Muscle of arm (tissue), 12 donors: Measurements from ENCODE around the gene CORO2B. TPM values are rescaled to one million over a fixed set of nuclear protein-coding genes. Genes with fewer than 3 reads are reported as not detected.
"Not testable (repeated sequence)": the region's sequence is repeated elsewhere in the genome, so short reads cannot be mapped to it uniquely, and the experiment has no call there.

Experiments
- DNase-seq: peaks from one replicate; pipeline ENCODE4 v3.0.0-alpha.2; 2013
- polyA plus RNA-seq, 12 donors: library from polyadenylated mRNA; unstranded; fragments of 120-200 nt; gene quantifications; one replicate each; pipeline ENCODE4 v1.2.1, GENCODE V29; 2013; ENCODE audit not compliant: insufficient read length in 12 of 12

CORO2B gene
- polyA plus RNA-seq, 12 donors = 4.3 to 10.6 (median 6.0) TPM; not detected in 1

- DNase-seq = no peak
Measured at GRCh38 chr15:68726246-68726645, 147.5 kb downstream of the CORO2B start.

- peak; percentile 49 for DNase-seq
Measured at GRCh38 chr15:68729789-68730411, 151.1 kb downstream of the CORO2B start.

GRCh38 chr15:68730471-68730919 is 151.7 kb downstream of the CORO2B start:
- peak; percentile 62 for DNase-seq

GRCh38 chr15:68730976-68731897 is 152.4 kb downstream of the CORO2B start:
- peak; percentile 46 for DNase-seq

GRCh38 chr15:68732451-68732850 is 153.7 kb downstream of the CORO2B start:
- DNase-seq = no peak

GRCh38 chr15:68733666-68734065 is 154.9 kb downstream of the CORO2B start:
- no peak for DNase-seq

GRCh38 chr15:68734352-68734751 is 155.6 kb downstream of the CORO2B start:
- DNase-seq = no peak

GRCh38 chr15:68734881-68735280 is 156.1 kb downstream of the CORO2B start:
- no peak for DNase-seq

GRCh38 chr15:68735610-68736009 is 156.8 kb downstream of the CORO2B start:
- DNase-seq = no peak

- no peak for DNase-seq
Measured at GRCh38 chr15:68739390-68740080, 160.7 kb downstream of the CORO2B start.

- no peak for DNase-seq
Measured at GRCh38 chr15:68743256-68743655, 164.5 kb downstream of the CORO2B start.

- DNase-seq = no peak
Measured at GRCh38 chr15:68749365-68749764, 170.6 kb downstream of the CORO2B start.

GRCh38 chr15:68749793-68750192 is 171.0 kb downstream of the CORO2B start:
- peak; percentile 57 for DNase-seq

- no peak for DNase-seq
Measured at GRCh38 chr15:68751622-68752021, 172.8 kb downstream of the CORO2B start.

- no peak for DNase-seq
Measured at GRCh38 chr15:68755731-68756130, 176.9 kb downstream of the CORO2B start.

GRCh38 chr15:68759982-68760579 is 181.3 kb downstream of the CORO2B start:
- DNase-seq = not testable (repeated sequence)

GRCh38 chr15:68763063-68763462 is 184.3 kb downstream of the CORO2B start:
- no peak for DNase-seq

- DNase-seq = no peak
Measured at GRCh38 chr15:68764090-68764489, 185.3 kb downstream of the CORO2B start.

GRCh38 chr15:68765602-68766368 is 187.0 kb downstream of the CORO2B start:
- no peak for DNase-seq

- DNase-seq = no peak
Measured at GRCh38 chr15:68767833-68768232, 189.0 kb downstream of the CORO2B start.

- DNase-seq = no peak
Measured at GRCh38 chr15:68768321-68768720, 189.5 kb downstream of the CORO2B start.
